ENCODE results near the gene MYO1C.
"Not testable (repeated sequence)": the region's sequence is repeated elsewhere in the genome, so short reads cannot be mapped to it uniquely, and the experiment has no call there.

Gene MYO1C

DNA sequence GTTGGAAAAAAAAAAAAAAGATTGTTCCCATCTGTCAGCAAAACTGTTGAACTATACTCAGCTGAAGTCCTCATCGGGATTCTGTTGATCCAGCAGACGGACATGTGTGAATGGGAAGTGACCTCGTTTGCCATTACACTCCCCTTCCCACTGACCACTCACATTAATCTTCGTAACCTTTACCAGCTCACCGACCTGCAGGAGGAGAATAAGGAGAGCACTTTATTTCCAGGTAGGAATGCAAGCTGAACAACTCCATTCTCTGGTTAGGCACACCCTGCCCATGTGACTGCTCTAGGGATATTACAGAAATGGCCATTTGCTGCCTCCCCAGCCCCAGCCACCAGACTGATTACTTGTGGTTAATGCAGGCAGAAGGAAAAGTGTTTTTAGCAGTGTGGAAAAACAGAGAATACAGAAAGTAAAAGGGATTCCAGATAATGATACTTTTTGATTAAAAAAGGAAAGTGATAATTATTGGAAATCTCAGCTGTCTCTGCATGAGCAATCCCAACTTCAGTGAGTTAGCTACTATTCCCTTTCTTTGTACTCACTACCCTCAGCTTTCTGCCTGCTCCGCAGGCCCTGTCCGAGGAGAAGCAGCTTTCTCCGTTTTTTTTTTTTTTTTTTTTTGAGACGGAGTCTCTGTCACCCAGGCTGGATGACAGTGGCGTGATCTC, 68.9 kb downstream of the MYO1C start:
- no peak for DNase-seq (ENCODE audit: low read depth)

DNA sequence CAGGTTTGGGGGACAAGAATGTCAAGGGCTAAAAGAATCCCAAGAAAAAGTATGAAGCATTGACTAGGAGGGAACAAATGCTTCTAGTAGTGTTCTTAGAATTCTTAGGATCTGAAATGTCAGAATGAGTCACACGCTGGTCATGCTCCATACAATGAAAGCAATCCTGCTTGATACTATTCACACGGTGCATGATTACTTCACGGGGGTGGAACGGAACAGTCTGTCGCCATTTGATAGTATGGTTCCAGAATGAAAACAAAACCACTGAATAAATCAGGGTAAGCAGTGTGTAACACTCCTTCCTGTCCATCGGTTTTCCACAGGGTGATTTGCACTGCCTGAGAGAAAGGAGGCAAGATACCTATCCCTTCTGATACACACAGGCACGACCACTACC, 69.6 kb downstream of the MYO1C start:
- DNase-seq (ENCODE audit: low read depth) = no peak

DNA sequence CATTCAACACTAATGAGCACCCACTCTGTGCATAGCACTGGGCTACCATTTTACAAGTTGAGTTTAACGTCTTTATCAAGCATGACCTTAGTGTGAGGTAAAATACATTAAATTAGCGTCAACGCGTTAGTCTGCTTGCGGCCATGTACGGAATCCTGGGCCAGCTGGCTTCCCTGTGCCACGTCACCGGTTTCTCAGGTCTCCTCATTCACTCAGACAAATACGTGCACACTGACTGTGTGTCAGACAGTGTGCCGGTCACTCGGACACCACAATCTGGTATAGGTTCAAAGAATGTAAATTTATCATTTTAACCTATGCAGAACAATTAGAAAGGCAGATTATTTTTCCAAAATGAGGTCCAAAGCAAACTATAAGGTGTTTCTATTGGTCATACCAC, 71.0 kb downstream of the MYO1C start:
- DNase-seq (ENCODE audit: low read depth) = no peak

DNA sequence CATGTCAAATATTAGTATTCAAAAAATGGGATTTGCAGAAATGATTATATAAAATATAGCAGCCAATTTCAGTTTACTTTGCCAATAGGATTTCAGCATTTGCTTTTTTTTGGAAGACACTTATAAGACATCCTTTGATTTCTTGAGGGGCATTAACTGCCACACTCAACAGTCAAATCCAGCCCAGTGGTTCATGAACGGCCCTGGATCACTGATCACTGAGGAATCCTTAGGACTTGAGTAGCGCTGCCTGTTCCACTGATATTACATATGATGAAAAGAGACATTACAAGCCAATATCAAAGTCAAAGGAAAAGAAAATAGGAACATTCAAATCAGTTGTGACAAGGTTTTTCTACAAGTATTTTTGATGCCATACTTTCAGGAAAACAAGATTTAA, 71.5 kb downstream of the MYO1C start:
- no peak for DNase-seq (ENCODE audit: low read depth)

DNA sequence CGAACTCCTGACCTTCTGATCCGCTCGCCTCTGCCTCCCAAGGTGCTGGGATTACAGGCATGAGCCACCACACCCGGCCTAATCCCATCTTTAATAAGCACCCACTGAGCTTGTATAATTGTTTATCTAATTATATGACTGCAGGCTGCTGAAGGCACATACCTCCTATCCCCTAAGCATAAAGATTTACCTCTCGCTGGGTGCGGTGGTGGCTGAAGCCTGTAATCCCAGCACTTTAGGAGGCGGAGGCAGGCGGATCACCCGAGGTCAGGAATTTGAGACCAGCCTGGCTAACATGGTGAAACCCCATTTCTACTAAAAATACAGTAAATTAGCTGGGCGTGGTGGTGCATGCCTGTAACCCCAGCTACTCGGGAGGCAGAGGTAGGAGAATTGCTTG, 72.3 kb downstream of the MYO1C start:
- no peak for DNase-seq (ENCODE audit: low read depth)

DNA sequence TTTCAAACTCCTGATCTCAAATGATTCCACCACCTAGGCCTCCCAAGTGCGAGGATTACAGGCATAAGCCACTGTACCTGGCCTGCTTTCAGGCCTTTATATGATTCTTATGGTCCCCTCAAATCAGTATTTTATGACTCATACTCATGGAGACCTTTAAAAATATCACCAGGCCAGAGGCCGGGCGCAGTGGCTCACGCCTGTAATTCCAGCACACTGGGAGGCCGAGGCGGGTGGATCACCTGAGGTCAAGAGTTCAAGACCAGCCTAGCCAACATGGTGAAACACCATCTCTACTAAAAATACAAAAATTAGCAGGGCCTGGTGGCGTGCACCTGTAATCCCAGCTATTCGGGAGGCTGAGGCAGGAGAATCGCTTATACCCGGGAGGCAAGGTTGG, 74.0 kb downstream of the MYO1C start:
- DNase-seq (ENCODE audit: low read depth) = not testable (repeated sequence)

DNA sequence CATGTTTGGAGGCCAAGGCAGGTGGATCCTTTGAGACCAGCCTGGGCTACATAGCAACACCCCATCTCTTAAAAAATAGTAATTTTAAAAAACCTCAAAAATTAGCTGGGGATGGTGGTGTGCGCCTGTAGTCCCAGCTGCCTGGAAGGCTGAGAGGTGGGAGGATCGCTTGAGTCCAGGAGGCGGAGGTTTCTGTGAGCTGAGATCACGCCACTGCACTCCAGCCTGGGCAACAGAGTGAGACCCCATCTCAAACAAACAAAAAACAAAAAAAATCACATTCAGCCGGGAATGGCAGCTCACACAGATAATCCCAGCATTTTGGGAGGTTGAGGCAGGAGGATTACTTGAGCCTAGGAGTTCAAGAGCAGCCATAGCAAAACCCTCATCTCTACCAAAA, 76.1 kb downstream of the MYO1C start:
- no peak for DNase-seq (ENCODE audit: low read depth)

DNA sequence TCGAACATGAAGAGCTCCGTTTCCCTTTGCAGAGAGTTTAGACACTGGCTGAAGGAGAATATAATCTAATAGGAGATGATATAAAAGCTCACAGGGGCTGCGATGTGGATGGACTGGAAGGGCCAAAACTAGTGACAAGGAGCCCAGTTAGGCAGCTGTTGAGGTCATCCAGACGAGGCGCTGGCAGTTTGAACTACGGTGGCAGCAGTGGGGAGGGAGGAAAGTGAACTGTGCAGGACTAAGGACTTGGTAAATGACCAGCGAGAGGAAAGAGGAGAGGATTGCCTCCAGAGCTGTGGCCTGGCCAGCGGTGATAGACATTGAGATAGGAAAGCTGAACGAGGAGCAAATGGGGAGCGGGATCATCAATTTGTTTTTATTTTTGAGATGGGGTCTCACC, 77.9 kb downstream of the MYO1C start:
- DNase-seq (ENCODE audit: low read depth) = no peak

Data from activated gamma-delta T cell treated with anti-CD3 and anti-CD28 coated beads, Interleukin-2, amount 50 U/mL, for 16 hours (primary cell).